Subcutaneous preadipocyte (primary cell): Measurements from ENCODE around the gene ZNF324. TPM values are rescaled to one million over a fixed set of nuclear protein-coding genes. Genes with fewer than 3 reads are reported as not detected.

ENCODE experiments used
- small RNA-seq: library from RNA; depleted of rRNA; stranded (forward); fragments of <200 nt; gene quantifications from one replicate; pipeline ENCODE3, GENCODE V24; 2012
- total RNA-seq: library from RNA; depleted of rRNA; stranded (reverse); fragments of >200 nt; gene quantifications from 2 replicates; pipeline ENCODE4 v1.2.3, GENCODE V29; 2012

Gene ZNF324
- 13.9 and 16.2 TPM in 2 replicates for total RNA-seq

GRCh38 chr19:58466760-58467589 lies at the start of gene ZNF324:
Gene ZNF324 (plus strand): TSS chr19:58467080. CDS start chr19:58469186, 2,106 bp downstream.

GRCh38 chr19:58439576-58440554 lies 27.0 kb upstream of the ZNF324 start, which contains the start of gene ZNF132:
Gene ZNF132 (minus strand): TSS chr19:58440153. CDS start chr19:58439821, 332 bp downstream.

GRCh38 chr19:58451358-58452101 lies 15.3 kb upstream of the ZNF324 start, which contains the start of gene ZNF324B:
Gene ZNF324B (plus strand): TSS chr19:58451622. CDS start chr19:58453702, 2,080 bp downstream.

GRCh38 chr19:58475714-58476497 lies 9.0 kb downstream of the ZNF324 start, which contains the start of gene ZNF446:
Gene ZNF446 (plus strand): TSS chr19:58476352. CDS start chr19:58477219, 867 bp downstream.

GRCh38 chr19:58511353-58512208 lies 44.7 kb downstream of the ZNF324 start, which contains the start of gene SLC27A5:
Gene SLC27A5 (minus strand): TSS chr19:58511992. CDS start chr19:58511955, 37 bp downstream.

GRCh38 chr19:58519355-58520256 lies 52.7 kb downstream of the ZNF324 start, which contains the start of gene ZBTB45:
Gene ZBTB45 (minus strand): TSS chr19:58519810. CDS start chr19:58517673, 2,137 bp downstream.

Small RNAs within 50 kb of the gene (small RNA-seq; reads per million reads assigned to genes)
- gene RN7SL693P (not detected), gene RNU6-1337P (not detected)

Other genes starting within 250 kb of the ZNF324 start
- gene ZNF544, start 238.2 kb upstream of the ZNF324 start, total RNA-seq: 17.3 and 33.0 TPM in 2 replicates
- gene ZNF8, start 188.1 kb upstream of the ZNF324 start, total RNA-seq: 6.2 and 8.2 TPM in 2 replicates
- 23.1 and 27.0 TPM in 2 replicates for gene ERVK3-1, start 161.7 kb upstream of the ZNF324 start, total RNA-seq
- 3.3 and 4.1 TPM in 2 replicates for gene ZSCAN22, start 140.1 kb upstream of the ZNF324 start, total RNA-seq
- 1.4 and 1.5 TPM in 2 replicates for gene A1BG, start 113.6 kb upstream of the ZNF324 start, total RNA-seq
- gene ZNF497, start 104.3 kb upstream of the ZNF324 start, total RNA-seq: 0.73 and 0.78 TPM in 2 replicates
- gene ZNF837, start 86.0 kb upstream of the ZNF324 start, total RNA-seq: 2.2 and 2.5 TPM in 2 replicates
- gene RPS5, start 79.8 kb upstream of the ZNF324 start, total RNA-seq: 1,563 and 2,739 TPM in 2 replicates
- gene RNF225, start 71.4 kb upstream of the ZNF324 start, total RNA-seq: 0.37 and 0.59 TPM in 2 replicates
- 16.5 and 20.9 TPM in 2 replicates for gene ZNF584, start 58.4 kb upstream of the ZNF324 start, total RNA-seq
- 7.0 and 7.2 TPM in 2 replicates for gene ZNF132, start 26.9 kb upstream of the ZNF324 start, total RNA-seq
- gene ZNF324B, start 15.5 kb upstream of the ZNF324 start, total RNA-seq: 11.8 and 14.5 TPM in 2 replicates
- 9.0 and 12.9 TPM in 2 replicates for gene ZNF446, start 9.3 kb downstream of the ZNF324 start, total RNA-seq
- gene SLC27A5, start 44.9 kb downstream of the ZNF324 start, total RNA-seq: 4.3 and 5.1 TPM in 2 replicates
- gene ZBTB45, start 52.7 kb downstream of the ZNF324 start, total RNA-seq: 7.0 and 7.4 TPM in 2 replicates
- 362 and 460 TPM in 2 replicates for gene TRIM28, start 77.0 kb downstream of the ZNF324 start, total RNA-seq
- 80.5 and 113 TPM in 2 replicates for gene CHMP2A, start 88.0 kb downstream of the ZNF324 start, total RNA-seq
- gene UBE2M, start 91.5 kb downstream of the ZNF324 start, total RNA-seq: 73.5 TPM in 2 replicates
- 21.3 and 22.9 TPM in 2 replicates for gene MZF1, start 106.3 kb downstream of the ZNF324 start, total RNA-seq